Activated T-cell treated with anti-CD3 and anti-CD28 coated beads for 48 hours (primary cell): ENCODE results near the gene CAPN13.
"Not testable (repeated sequence)": the region's sequence is repeated elsewhere in the genome, so short reads cannot be mapped to it uniquely, and the experiment has no call there.

ENCODE experiments used
- DNase-seq: peaks from one replicate; pipeline ENCODE4 v3.0.0-alpha.2; 2020; ENCODE audit warnings: low read depth

Gene CAPN13

DNA sequence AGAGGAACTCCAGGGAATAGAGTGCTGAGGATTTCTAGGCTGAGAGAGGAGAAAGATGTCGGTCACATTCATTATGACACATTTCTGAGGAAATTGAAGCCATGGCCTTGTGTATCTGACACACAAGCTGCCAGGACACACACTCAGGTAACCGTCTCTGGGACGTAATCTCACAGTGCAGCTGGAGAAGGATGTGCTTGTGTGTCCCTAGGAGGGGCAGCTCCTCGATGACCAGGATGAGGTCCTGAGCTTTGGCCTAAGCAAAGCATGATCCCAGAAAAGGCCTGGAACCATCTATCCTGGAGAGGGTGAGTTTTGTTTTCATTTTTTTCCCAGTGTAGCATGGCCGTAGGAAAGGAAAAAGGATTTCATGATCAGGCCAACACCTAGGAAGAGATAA is 102.2 kb downstream of the CAPN13 start:
- no peak for DNase-seq

GRCh38 chr2:30704309-30705020 is 102.8 kb downstream of the CAPN13 start:
- DNase-seq: no peak

- DNase-seq: no peak
Measured at GRCh38 chr2:30702694-30703093, 104.6 kb downstream of the CAPN13 start.

GRCh38 chr2:30701782-30702181 is 105.5 kb downstream of the CAPN13 start:
- no peak for DNase-seq

DNA sequence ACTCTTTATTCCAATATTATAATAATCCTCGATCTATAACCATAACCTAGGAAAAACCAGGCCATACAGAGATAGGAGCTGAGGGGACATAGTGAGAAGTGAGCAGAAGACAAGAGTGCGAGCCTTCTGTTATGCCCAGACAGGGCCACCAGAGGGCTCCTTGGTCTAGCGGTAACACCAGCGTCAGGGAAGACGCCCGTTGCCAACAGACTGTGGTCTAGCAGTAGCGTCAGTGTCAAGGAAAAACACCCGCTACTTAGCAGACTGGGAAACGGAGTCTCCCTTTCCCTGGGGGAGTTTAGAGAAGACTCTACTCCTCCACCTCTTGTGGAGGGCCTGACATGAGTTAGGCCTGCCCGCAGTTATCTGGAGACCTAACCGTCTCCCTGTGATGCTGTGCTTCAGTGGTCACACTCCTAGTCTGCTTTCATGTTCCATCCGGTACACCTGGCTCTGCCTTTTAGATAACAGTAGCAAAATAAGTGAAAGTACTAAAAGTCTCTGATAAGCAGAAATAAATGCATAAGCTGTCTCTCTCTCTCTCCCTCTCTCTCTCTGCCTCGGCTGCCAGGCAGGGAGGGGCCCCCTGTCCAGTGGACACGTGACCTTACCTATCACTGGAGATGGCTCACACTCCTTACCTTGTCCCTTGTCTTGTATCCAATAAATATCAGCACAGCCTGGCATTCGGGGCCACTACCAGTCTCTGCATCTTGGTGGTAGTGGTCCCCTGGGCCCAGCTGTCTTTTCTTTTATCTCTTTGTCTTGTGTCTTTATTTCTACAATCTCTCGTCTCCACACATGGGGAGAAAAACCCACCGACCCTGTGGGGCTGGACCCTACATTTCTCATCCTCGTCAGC is 109.8 kb downstream of the CAPN13 start:
- not testable (repeated sequence) for DNase-seq

DNA sequence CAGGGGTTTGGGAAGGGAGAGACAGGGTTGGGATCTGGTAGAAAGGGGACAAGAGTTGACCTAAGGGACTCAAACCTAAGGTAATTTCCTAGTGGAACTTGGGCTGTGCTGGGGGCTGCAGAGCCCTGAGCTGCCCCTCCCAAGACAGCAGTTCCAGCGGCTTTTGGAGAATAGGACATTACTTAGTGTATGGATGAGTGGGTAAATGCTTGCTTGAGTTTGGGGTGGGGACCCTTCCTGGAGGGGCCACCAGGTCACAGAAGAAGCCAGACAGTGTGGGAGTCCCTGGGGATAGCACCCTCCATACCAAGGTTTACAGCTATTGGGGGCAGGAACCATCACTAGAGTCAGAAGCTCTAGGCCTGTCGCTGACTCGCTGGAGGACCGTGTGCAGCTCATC is 111.5 kb downstream of the CAPN13 start:
- DNase-seq: no peak

GRCh38 chr2:30694286-30695055 is 112.8 kb downstream of the CAPN13 start:
- DNase-seq: no peak

GRCh38 chr2:30693821-30694281 is 113.4 kb downstream of the CAPN13 start:
- no peak for DNase-seq

- DNase-seq: no peak
Measured at GRCh38 chr2:30692829-30693275, 114.4 kb downstream of the CAPN13 start.

DNA sequence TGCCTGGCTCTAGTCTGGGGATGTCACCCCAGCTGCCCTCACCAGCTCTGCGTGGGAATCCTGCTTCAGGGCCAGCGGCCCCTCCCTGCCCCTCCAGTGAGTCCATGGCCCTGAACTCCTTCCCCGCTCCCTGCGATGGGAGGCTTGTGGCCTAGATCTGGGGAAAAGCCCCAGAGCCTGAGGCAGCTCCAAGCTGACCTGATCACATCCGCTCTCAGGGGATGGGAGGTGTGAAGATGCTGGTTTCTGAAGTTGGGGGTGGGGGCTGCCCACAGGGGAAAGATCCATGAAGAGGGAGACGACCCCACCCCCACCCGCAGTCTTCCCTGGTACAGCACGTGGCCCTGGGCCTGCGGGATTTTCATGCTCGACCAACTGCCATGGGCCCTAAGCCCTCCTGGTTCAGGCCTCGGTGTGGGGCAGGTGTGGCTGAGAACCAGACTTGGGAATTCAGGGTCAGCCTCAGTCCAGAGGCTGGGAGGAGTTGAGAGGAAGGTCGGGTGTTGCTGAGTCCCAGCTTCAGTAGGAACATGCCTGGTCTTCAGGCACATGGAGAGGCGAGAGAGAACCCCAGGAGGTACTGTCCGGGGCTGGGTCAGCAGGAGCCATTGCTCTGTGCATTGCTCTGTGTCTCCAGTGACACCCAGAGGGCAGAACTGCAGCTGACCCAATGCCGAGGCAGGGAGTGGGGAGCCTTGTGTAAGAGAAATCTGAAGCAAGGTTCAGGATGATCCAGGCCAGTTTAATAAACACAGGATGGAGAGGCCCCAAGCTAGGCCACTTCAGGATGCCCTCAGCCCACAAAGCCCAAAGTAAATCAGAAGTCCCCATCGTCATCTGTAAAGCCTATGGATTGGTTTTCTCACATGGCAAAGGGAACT is 115.1 kb downstream of the CAPN13 start:
- DNase-seq: no peak

DNA sequence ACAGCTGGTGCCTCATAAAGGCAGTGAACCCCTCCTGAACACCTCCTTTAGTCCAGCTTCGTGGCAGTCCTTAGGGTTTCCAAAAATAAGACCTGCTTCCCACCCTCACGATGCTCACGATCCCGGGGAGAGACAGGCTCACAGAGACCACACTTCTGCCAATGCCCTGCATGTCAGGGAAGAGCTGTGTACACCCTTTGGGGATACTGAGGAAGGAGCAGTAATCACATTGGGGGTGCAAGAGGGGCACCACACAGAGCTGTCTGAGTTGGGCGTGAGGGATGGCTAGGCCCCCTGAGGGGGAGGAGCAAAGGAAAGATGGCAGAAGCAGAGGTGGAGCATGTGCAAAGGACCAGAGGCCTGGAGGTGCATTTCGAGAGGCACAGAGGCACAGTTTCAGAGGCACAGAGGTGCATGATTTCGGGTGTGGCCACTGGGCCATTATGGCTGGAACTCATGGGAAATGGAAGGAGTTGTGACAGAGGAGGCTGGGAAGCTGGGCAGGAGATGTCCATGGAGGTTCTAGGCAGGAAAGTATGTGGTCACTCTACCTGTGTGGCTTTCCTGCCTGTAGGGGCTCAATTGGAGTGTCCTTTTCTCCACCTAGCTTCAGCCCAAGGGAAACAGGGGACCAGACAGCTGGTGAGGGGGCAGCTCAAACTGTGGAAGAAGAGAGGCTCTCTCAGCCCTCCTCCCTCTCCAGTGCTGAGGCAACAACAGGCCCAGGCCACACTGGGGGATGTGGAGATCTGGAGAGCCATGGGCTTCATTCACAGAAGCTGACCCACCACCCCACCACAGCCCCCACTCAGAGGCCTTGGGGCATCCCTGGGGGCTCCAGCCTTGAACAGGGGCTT is 115.9 kb downstream of the CAPN13 start:
- no peak for DNase-seq

GRCh38 chr2:30690126-30690561 is 117.1 kb downstream of the CAPN13 start:
- no peak for DNase-seq

DNA sequence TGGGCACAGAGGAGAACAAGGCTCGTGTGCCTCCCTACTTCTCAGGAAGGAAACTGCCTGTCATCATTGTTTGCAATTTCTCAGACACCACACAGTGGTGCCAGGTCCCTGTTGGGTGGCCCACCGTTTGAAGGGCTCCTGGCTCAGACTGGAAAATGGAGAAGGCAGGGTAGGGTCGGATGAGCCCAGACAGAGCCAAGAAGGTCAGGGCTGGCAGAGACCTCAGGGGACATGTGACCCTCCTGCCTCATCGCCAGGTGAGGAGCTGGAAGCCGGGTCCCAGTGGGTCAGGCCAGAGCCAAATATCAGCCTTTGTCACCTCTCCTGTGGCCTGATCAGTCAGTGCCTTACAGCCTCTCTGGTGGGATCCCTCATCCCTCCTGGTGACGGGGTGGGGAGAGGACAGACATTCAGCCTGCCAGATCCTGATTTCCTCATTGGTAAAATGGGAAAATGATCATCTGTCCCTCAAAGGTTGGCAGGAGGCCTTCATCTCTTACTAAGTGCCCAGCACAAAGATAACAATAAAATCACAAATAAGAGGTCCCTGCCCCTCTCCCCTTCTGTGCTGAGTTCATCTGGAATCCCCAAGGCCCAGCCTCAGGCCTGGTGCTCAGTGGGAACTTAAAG is 117.6 kb downstream of the CAPN13 start:
- DNase-seq: no peak

- no peak for DNase-seq
Measured at GRCh38 chr2:30688956-30689401, 118.3 kb downstream of the CAPN13 start.

- no peak for DNase-seq
Measured at GRCh38 chr2:30686669-30687068, 120.6 kb downstream of the CAPN13 start.

DNA sequence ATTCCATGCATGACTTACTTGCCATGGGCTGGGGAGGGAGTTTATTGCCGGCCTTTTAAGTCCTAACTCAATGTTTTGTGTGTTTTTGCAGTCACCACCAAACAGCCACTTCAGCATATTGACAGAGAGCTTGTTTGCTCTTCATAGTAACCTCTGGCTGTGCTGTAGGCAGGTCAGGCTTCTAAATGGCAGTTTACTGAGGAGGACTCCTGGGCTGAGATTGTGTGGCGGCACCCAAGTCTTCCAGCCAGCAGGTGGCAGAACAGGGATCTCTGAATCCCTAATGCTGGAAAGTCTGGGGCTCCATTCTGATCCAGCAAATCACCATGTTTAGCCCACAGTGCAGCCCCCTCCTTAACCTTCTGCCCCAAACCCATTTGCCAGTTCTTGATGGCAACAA is 121.2 kb downstream of the CAPN13 start:
- no peak for DNase-seq

- no peak for DNase-seq
Measured at GRCh38 chr2:30684996-30685395, 122.2 kb downstream of the CAPN13 start.

- no peak for DNase-seq
Measured at GRCh38 chr2:30684516-30684915, 122.7 kb downstream of the CAPN13 start.

GRCh38 chr2:30684026-30684425 is 123.2 kb downstream of the CAPN13 start:
- DNase-seq: no peak
